Smooth muscle cell (in vitro differentiated cells): ENCODE measurements around the gene RAI1. TPM values are rescaled to one million over a fixed set of nuclear protein-coding genes. Genes with fewer than 3 reads are reported as not detected.

Experiments used
- DNase-seq: peaks from one replicate; lab custom pipeline; 2025; ENCODE audit not compliant: unreplicated experiment; lab: John Stamatoyannopoulos, UW
- H2AFZ ChIP-seq: fragments of 200-600 bp; sonication (generic); 2 replicates; pipeline ENCODE4 v1.6.0; 2016; ENCODE audit warnings: antibody characterized with exemption, low read depth, mild to moderate bottlenecking
- H3F3A ChIP-seq: fragments of 200-600 bp; sonication (generic); 2 replicates; pipeline ENCODE4 v1.6.0; 2017; ENCODE audit warnings: antibody characterized with exemption, low read depth
- H3K27ac ChIP-seq: fragments of 200-600 bp; sonication (generic); 2 replicates; pipeline ENCODE4 v1.5.1; 2016; ENCODE audit warnings: low read depth, mild to moderate bottlenecking
- H3K27me3 ChIP-seq: fragments of 200-600 bp; sonication (generic); 2 replicates; pipeline ENCODE4 v1.6.1; 2016; ENCODE audit warnings: low read depth, mild to moderate bottlenecking
- H3K36me3 ChIP-seq: fragments of 200-600 bp; sonication (generic); 2 replicates; pipeline ENCODE4 v1.5.1; 2016; ENCODE audit warnings: low read depth
- H3K4me1 ChIP-seq: fragments of 200-600 bp; sonication (generic); 2 replicates; pipeline ENCODE4 v1.5.1; 2016; ENCODE audit warnings: low read depth
- H3K4me2 ChIP-seq: fragments of 200-600 bp; sonication (generic); 2 replicates; pipeline ENCODE4 v1.6.0; 2016; ENCODE audit warnings: mild to moderate bottlenecking
- H3K4me3 ChIP-seq: fragments of 200-600 bp; sonication (generic); 2 replicates; pipeline ENCODE4 v1.5.1; 2016; ENCODE audit warnings: mild to moderate bottlenecking
- H3K79me2 ChIP-seq: fragments of 200-600 bp; sonication (generic); 2 replicates; pipeline ENCODE4 v1.6.0; 2016; ENCODE audit warnings: low read depth, mild to moderate bottlenecking
- H3K9ac ChIP-seq: fragments of 200-600 bp; sonication (generic); 2 replicates; pipeline ENCODE4 v1.6.0; 2016; ENCODE audit warnings: low read depth
- H3K9me3 ChIP-seq: fragments of 200-600 bp; sonication (generic); replicated peaks from 2 replicates; pipeline ENCODE4 v1.5.1; 2016; ENCODE audit warnings: low read depth
- H4K20me1 ChIP-seq: fragments of 200-600 bp; sonication (generic); 2 replicates; pipeline ENCODE4 v1.6.0; 2016; ENCODE audit warnings: low read depth
- CTCF ChIP-seq: fragments of 200-600 bp; sonication (generic); IDR thresholded peaks from 2 replicates; pipeline ENCODE4 v1.5.1; 2017; ENCODE audit warnings: borderline replicate concordance, mild to moderate bottlenecking, antibody characterized with exemption; ENCODE audit not compliant: insufficient read depth, poor library complexity, severe bottlenecking
- WGBS: methylation state at CpG from one replicate; pipeline ENCODE4 v1.1.7; 2016; ENCODE audit warnings: low lambda C conversion rate; 5-methylcytosine and 5-hydroxymethylcytosine counted together
- polyA plus RNA-seq: library from polyadenylated mRNA; unstranded; fragments of >200 nt; fragmentation: Nextera tagmentation; extraction: Ambion mirVana; gene quantifications from 2 replicates; pipeline ENCODE4 v1.2.1, GENCODE V29; 2016
- total RNA-seq: library from RNA; depleted of rRNA; stranded (reverse); fragments of >200 nt; gene quantifications from 2 replicates; pipeline ENCODE4 v1.2.3, GENCODE V29; 2014

The RAI1 gene
- total and polyA plus RNA-seq, 2 experiments from 2014 or later: 11.1 to 17.6 TPM

- Histone ChIP-seq H3K79me2 (peaks cover 100% of the 10 kb centered on the region), H3K9ac (no peak overlapping the region), H3K27ac (no peak overlapping the region), H4K20me1 (peaks cover 100% of the 10 kb centered on the region), H3K4me1 (peaks cover 29% of the 10 kb centered on the region), H3F3A (peaks cover 3% of the 10 kb centered on the region), H3K27me3 (no peaks in the 10 kb centered on the region), H3K4me3 (no peak overlapping the region), H2AFZ (no peak overlapping the region), H3K36me3 (no peaks in the 10 kb centered on the region), H3K4me2 (no peak overlapping the region), H3K9me3 (no peaks in the 10 kb centered on the region)
- WGBS: 68% methylated on average over 10 of the region's 10 CpGs
- no peak for DNase-seq
- TF ChIP-seq CTCF: no peak
These were observed 21.3 kb downstream of the RAI1 start for GRCh38 chr17:17702449-17703139.

- H3K79me2 ChIP-seq: peaks cover 100% of the 10 kb centered on the region
- no peak overlapping the region for H3K27ac ChIP-seq
These were observed 22.1 kb downstream of the RAI1 start for GRCh38 chr17:17703140-17703919.

GRCh38 chr17:17704931-17705330, 23.7 kb downstream of the RAI1 start:
- peaks cover 100% of the 10 kb centered on the region for H4K20me1 ChIP-seq
- H2AFZ ChIP-seq: no peak overlapping the region
- no peak overlapping the region for H3K4me3 ChIP-seq
- peaks cover 10% of the 10 kb centered on the region for H3K4me1 ChIP-seq
- H3K9me3 ChIP-seq: no peaks in the 10 kb centered on the region
- H3K27ac ChIP-seq: no peak overlapping the region
- H3K79me2 ChIP-seq: peaks cover 99% of the 10 kb centered on the region
- no peak for TF ChIP-seq CTCF
- H3K36me3 ChIP-seq: no peaks in the 10 kb centered on the region
- WGBS: 93% methylated on average over 2 of the region's 2 CpGs
- H3K9ac ChIP-seq: no peak overlapping the region
- H3K4me2 ChIP-seq: no peak overlapping the region
- no peaks in the 10 kb centered on the region for H3K27me3 ChIP-seq
- DNase-seq: no peak
- peaks cover under 1% of the 10 kb centered on the region for H3F3A ChIP-seq

More at GRCh38 chr17:17703140-17703919, 22.1 kb downstream of the RAI1 start:
- H2AFZ ChIP-seq: no peak overlapping the region
- H3K4me3 ChIP-seq: no peak overlapping the region
- no peak for DNase-seq
- peaks cover 100% of the 10 kb centered on the region for H4K20me1 ChIP-seq
- WGBS: 59% methylated on average over 14 of the region's 14 CpGs
- no peaks in the 10 kb centered on the region for H3K36me3 ChIP-seq
- no peaks in the 10 kb centered on the region for H3K27me3 ChIP-seq
- no peaks in the 10 kb centered on the region for H3K9me3 ChIP-seq
- peaks cover 24% of the 10 kb centered on the region for H3K4me1 ChIP-seq
- no peak overlapping the region for H3K9ac ChIP-seq
- H3K4me2 ChIP-seq: no peak overlapping the region
- TF ChIP-seq CTCF: no peak
- H3F3A ChIP-seq: peaks cover 3% of the 10 kb centered on the region
